NCI-H345 treated with DMSO at 0.1 percent for 48 hours (cell line): ENCODE data around the gene UNKL.

Experiments
- DNase-seq: peaks from one replicate; lab custom pipeline; 2025; ENCODE audit not compliant: unreplicated experiment; lab: John Stamatoyannopoulos, UW

UNKL gene

GRCh38 chr16:1407753-1408152, 6.8 kb downstream of the UNKL start:
- DNase-seq = no peak

- DNase-seq = no peak
Measured at GRCh38 chr16:1403733-1404132, 10.8 kb downstream of the UNKL start.

GRCh38 chr16:1403036-1403435, 11.5 kb downstream of the UNKL start:
- no peak for DNase-seq

- DNase-seq = no peak
Measured at GRCh38 chr16:1401758-1402154, 12.7 kb downstream of the UNKL start.

- DNase-seq = no peak
Measured at GRCh38 chr16:1401061-1401757, 13.3 kb downstream of the UNKL start.

GRCh38 chr16:1398826-1399581, 15.5 kb downstream of the UNKL start:
- DNase-seq = no peak

GRCh38 chr16:1398351-1398750, 16.2 kb downstream of the UNKL start:
- no peak for DNase-seq

GRCh38 chr16:1397779-1398178, 16.7 kb downstream of the UNKL start:
- no peak for DNase-seq

GRCh38 chr16:1395444-1396031, 19.0 kb downstream of the UNKL start:
- no peak for DNase-seq

GRCh38 chr16:1394367-1394951, 20.0 kb downstream of the UNKL start:
- DNase-seq = no peak

GRCh38 chr16:1393613-1394176, 20.8 kb downstream of the UNKL start:
- no peak for DNase-seq

GRCh38 chr16:1392826-1393225, 21.7 kb downstream of the UNKL start:
- no peak for DNase-seq

GRCh38 chr16:1390239-1390779, 24.2 kb downstream of the UNKL start:
- no peak for DNase-seq

- no peak for DNase-seq
Measured at GRCh38 chr16:1389762-1390161, 24.7 kb downstream of the UNKL start.

- DNase-seq = no peak
Measured at GRCh38 chr16:1387331-1387730, 27.2 kb downstream of the UNKL start.

GRCh38 chr16:1385232-1385631, 29.3 kb downstream of the UNKL start:
- no peak for DNase-seq

GRCh38 chr16:1383556-1383955, 30.9 kb downstream of the UNKL start:
- no peak for DNase-seq

GRCh38 chr16:1381612-1382406, 32.7 kb downstream of the UNKL start:
- DNase-seq = no peak

- DNase-seq = no peak
Measured at GRCh38 chr16:1380195-1380594, 34.3 kb downstream of the UNKL start.

- DNase-seq = peak; percentile 40
Measured at GRCh38 chr16:1379304-1380076, 35.0 kb downstream of the UNKL start.
